Measurements from ENCODE around the gene BABAM2. TPM values are rescaled to one million over a fixed set of nuclear protein-coding genes. Genes with fewer than 3 reads are reported as not detected.

BABAM2 gene
- total and polyA plus RNA-seq, 2 experiments from 2014 or later, result 35.2 to 46.1 TPM

DNA sequence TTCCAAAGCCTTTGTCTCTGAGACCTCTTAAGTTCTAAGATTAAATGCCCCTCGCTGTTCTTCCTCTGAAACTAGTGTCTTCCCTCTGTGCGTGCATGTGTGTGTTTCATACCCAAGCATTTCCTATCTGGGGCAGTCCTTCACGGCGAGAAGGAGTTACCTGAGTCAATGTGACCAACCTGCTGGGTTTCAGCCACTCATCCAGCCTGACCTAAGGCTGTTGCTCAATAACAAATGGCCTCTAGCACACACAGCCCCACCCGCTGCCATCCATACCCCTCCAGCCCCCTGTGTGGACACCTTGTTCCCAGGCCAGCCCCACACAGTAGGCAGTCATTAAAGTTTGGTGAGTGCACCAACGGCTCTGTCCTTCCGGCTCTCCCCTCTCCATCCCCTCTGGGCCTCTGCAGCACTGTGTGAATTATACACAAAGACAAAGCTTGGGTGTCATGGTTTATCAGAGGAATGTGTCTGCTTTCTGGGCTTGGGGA, 448.3 kb downstream of the BABAM2 start:
- 56 to 58% methylated on average over 7 of the region's 7 CpGs for WGBS, 2 experiments (ENCODE audit: low coverage in 1 of 2, low lambda C conversion rate in 2 of 2, missing lambda C conversion rate in 2 of 2)
- Histone ChIP-seq H2AFZ (peak overlapping the region; percentile 54), H3K9me2 (ENCODE audit: insufficient read depth) (no peaks in the 10 kb centered on the region)

DNA sequence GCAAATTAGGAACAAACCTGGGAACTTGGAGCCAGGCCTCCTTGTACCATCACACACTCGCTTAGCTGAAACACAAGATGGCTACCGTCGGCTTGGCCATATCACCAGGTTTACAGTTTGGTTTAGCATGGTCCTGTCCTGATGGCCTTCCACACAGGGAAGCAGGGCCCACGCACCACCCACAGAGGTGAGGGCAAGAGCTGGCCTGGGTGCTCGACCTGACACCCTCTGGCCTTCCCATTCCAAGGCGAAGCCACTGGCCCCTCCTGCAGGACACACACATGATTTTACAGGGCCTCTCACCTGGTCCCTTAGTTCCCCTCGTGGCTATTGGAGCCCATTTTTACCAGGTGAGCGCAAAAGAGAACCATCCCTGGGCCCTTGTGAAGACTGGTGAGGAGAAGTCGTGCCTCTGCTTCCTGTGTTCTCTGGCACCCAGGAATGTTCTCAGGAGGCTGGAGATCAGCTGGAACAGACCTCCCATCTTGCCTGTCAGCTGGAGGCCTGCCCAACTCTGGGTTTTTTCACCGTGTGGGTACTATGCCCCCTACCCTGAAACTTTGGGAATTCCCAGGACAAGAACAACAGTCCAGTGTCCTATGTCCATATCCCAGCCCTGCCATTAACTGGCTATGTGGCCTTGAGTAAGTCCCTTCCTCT, 449.1 kb downstream of the BABAM2 start:
- H4K20me1 ChIP-seq (ENCODE audit: insufficient read depth), result no peaks in the 10 kb centered on the region
- H3K4me1 ChIP-seq (ENCODE audit: insufficient read depth), result peaks cover 41% of the 10 kb centered on the region
- H3F3A ChIP-seq (ENCODE audit: insufficient read depth), result peaks cover 25% of the 10 kb centered on the region
- no peak overlapping the region for H3K27ac ChIP-seq
- DNase-seq, result no peak
- no peak overlapping the region for H3K4me2 ChIP-seq (ENCODE audit: unreplicated experiment)
- 80 to 89% methylated on average over 10 of the region's 10 CpGs for WGBS, 2 experiments (ENCODE audit: low coverage in 1 of 2, low lambda C conversion rate in 2 of 2, missing lambda C conversion rate in 2 of 2)
- no peaks in the 10 kb centered on the region for H3K36me3 ChIP-seq (ENCODE audit: low read depth)
- no peaks in the 10 kb centered on the region for H3K9me2 ChIP-seq (ENCODE audit: insufficient read depth)
- H3K79me2 ChIP-seq (ENCODE audit: insufficient read depth), result no peaks in the 10 kb centered on the region
- H3K4me3 ChIP-seq, result no peak overlapping the region
- H3K27me3 ChIP-seq (replicated peaks; ENCODE audit: insufficient read depth), result no peaks in the 10 kb centered on the region
- in situ Hi-C loops (cut with MboI), result no loop called here
- H3K9ac ChIP-seq, result no peak overlapping the region
- no peaks in the 10 kb centered on the region for H3K9me3 ChIP-seq (ENCODE audit: low read depth)
- no peak overlapping the region for H2AFZ ChIP-seq
- no peak for TF ChIP-seq EZH2phosphoT487 (IDR thresholded peaks at IDR 0.05; ENCODE audit: insufficient read depth, low read depth)
- TF ChIP-seq EZH2 (IDR thresholded peaks at IDR 0.05; ENCODE audit: insufficient read depth, poor library complexity, severe bottlenecking), result no peak

More for the DNA sequence above, 448.3 kb downstream of the BABAM2 start:
- Histone ChIP-seq H3K9ac (peak overlapping the region; percentile 45), H3F3A (ENCODE audit: insufficient read depth) (peaks cover 25% of the 10 kb centered on the region), H3K4me1 (ENCODE audit: insufficient read depth) (peaks cover 41% of the 10 kb centered on the region), H3K4me2 (ENCODE audit: unreplicated experiment) (peak overlapping the region; percentile 67), H3K36me3 (ENCODE audit: low read depth) (no peaks in the 10 kb centered on the region), H3K27me3 (replicated peaks; ENCODE audit: insufficient read depth) (no peaks in the 10 kb centered on the region), H3K4me3 (peak overlapping the region; percentile 31), H3K27ac (peak overlapping the region; percentile 63), H3K9me3 (ENCODE audit: low read depth) (no peaks in the 10 kb centered on the region), H4K20me1 (ENCODE audit: insufficient read depth) (no peaks in the 10 kb centered on the region), H3K79me2 (ENCODE audit: insufficient read depth) (no peaks in the 10 kb centered on the region)
- no peak for DNase-seq
- in situ Hi-C loops (cut with MboI), result no loop called here
- TF ChIP-seq EZH2phosphoT487 (IDR thresholded peaks at IDR 0.05; ENCODE audit: insufficient read depth, low read depth) (no peak), EZH2 (IDR thresholded peaks at IDR 0.05; ENCODE audit: insufficient read depth, poor library complexity, severe bottlenecking) (no peak)

DNA sequence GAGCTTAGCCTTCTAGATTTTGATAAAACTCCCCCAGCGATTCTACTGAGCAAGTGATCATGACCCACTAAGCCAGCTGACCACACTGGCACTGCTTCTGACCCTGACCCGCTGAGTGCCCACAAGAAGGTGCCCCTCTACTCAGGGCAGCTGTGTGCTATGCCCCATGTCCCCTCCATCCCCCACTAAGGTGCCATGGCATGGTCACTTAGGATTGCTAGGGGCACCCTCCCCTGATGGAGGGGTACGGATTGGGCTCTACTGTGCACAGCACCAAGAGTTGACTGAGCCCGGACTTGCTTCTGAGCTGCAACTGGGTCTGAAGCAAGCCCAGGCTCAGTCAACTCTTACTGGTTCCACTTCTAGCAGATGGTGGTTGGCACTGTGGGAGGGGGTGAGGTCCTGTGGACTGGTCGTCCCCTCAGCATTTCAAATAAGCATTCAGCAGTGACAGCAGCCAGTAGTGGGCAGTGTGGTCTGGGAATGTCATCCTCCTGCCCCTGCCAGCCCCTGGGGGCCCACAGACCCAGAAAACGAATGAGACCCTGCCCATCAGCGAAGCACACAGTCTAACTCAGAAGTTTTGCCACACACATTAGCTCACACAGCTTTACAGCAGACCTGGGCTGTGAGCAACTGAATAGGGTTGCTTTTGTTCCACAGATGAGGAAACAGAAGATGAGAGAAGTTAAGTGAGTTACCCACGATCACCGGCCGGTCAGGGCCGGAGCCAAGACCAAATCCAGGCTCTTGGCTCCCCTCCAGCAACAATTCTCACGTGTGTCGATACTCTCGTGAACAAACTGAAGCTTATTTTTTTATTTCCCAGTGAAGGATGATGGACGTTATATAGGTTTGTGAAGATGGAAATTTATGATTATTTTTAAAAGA, 450.0 kb downstream of the BABAM2 start:
- TF ChIP-seq EZH2 (IDR thresholded peaks at IDR 0.05; ENCODE audit: insufficient read depth, poor library complexity, severe bottlenecking) (no peak), EZH2phosphoT487 (IDR thresholded peaks at IDR 0.05; ENCODE audit: insufficient read depth, low read depth) (no peak)
- Histone ChIP-seq H2AFZ (no peak overlapping the region), H3K27me3 (replicated peaks; ENCODE audit: insufficient read depth) (no peaks in the 10 kb centered on the region), H3K4me3 (no peak overlapping the region), H3K9ac (no peak overlapping the region), H3F3A (ENCODE audit: insufficient read depth) (peaks cover 25% of the 10 kb centered on the region), H3K79me2 (ENCODE audit: insufficient read depth) (no peaks in the 10 kb centered on the region), H3K9me3 (ENCODE audit: low read depth) (no peaks in the 10 kb centered on the region), H3K4me1 (ENCODE audit: insufficient read depth) (peaks cover 41% of the 10 kb centered on the region), H3K36me3 (ENCODE audit: low read depth) (no peaks in the 10 kb centered on the region), H4K20me1 (ENCODE audit: insufficient read depth) (no peaks in the 10 kb centered on the region), H3K9me2 (ENCODE audit: insufficient read depth) (no peaks in the 10 kb centered on the region), H3K27ac (no peak overlapping the region), H3K4me2 (ENCODE audit: unreplicated experiment) (no peak overlapping the region)
- in situ Hi-C loops (cut with MboI), result no loop called here
- WGBS, 2 experiments (ENCODE audit: low coverage in 1 of 2, low lambda C conversion rate in 2 of 2, missing lambda C conversion rate in 2 of 2), result 66 to 69% methylated on average over 15 of the region's 15 CpGs
- no peak for DNase-seq

DNA sequence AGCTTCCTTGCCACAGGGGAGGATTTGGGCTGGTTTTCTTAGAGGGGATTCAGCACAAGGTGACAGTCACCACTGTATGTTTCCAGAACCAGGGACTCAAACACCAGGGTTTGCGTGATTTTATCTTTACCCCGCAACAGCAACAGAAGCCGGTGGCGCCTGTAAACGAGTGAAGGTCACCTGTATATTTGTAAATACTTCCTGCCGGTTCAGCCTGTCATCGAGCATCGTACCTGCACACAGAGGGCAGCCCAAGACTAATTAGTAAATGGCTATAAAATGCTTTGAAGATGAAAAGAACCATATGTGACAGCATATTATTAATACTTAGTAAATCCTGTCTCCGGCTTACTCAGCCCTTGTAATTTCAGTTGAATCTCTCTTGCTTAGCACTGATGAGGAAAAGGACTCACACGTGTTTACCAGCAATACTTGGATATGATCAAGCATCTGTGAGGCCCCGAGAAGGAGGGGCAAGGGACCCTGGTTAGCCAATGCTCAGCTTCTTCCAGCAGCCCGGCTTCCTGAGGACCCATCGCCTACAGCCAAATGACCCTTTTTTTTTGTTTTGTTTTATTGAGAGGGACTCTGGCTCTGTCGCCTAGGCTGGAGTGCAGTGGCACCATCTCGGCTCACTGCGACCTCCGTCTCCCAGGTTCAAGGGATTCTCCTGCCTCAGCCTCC, 450.8 kb downstream of the BABAM2 start:
- peak; percentile 60 for DNase-seq
- Histone ChIP-seq H3K4me1 (ENCODE audit: insufficient read depth) (peaks cover 41% of the 10 kb centered on the region), H3K9me3 (ENCODE audit: low read depth) (no peaks in the 10 kb centered on the region), H3K79me2 (ENCODE audit: insufficient read depth) (no peaks in the 10 kb centered on the region), H3K4me3 (no peak overlapping the region), H3K36me3 (ENCODE audit: low read depth) (no peaks in the 10 kb centered on the region), H3K9ac (no peak overlapping the region), H2AFZ (no peak overlapping the region; the same call in 1 of the 2 replicates), H3K27me3 (replicated peaks; ENCODE audit: insufficient read depth) (no peaks in the 10 kb centered on the region), H4K20me1 (ENCODE audit: insufficient read depth) (no peaks in the 10 kb centered on the region), H3K9me2 (ENCODE audit: insufficient read depth) (no peaks in the 10 kb centered on the region), H3K27ac (no peak overlapping the region), H3K4me2 (ENCODE audit: unreplicated experiment) (no peak overlapping the region), H3F3A (ENCODE audit: insufficient read depth) (peaks cover 25% of the 10 kb centered on the region)
- TF ChIP-seq EZH2 (IDR thresholded peaks at IDR 0.05; ENCODE audit: insufficient read depth, poor library complexity, severe bottlenecking) (no peak), EZH2phosphoT487 (IDR thresholded peaks at IDR 0.05; ENCODE audit: insufficient read depth, low read depth) (no peak)
- in situ Hi-C loops (cut with MboI), result no loop called here
- WGBS, 2 experiments (ENCODE audit: low coverage in 1 of 2, low lambda C conversion rate in 2 of 2, missing lambda C conversion rate in 2 of 2), result 39 to 47% methylated on average over 17 of the region's 17 CpGs
